KMS-11 (cell line): ENCODE results near the gene GTPBP10.

Source experiments
- H2AFZ ChIP-seq: fragments of 200-600 bp; sonication (generic); 2 replicates; pipeline ENCODE4 v1.6.1; 2016; ENCODE audit warnings: antibody characterized with exemption, mixed run types, low read depth
- H3K27ac ChIP-seq: fragments of 200-600 bp; sonication (generic); 2 replicates; pipeline ENCODE4 v1.6.1; 2016; ENCODE audit warnings: mild to moderate bottlenecking, mixed run types
- H3K27me3 ChIP-seq: fragments of 200-600 bp; sonication (generic); 2 replicates; pipeline ENCODE4 v1.6.1; 2017; ENCODE audit warnings: mild to moderate bottlenecking, low read depth, mixed run types, moderate library complexity; ENCODE audit not compliant: insufficient read depth
- H3K36me3 ChIP-seq: fragments of 200-600 bp; sonication (generic); 2 replicates; pipeline ENCODE4 v1.6.1; 2017; ENCODE audit warnings: mild to moderate bottlenecking, mixed run types; ENCODE audit not compliant: insufficient read depth
- H3K4me1 ChIP-seq: fragments of 200-600 bp; sonication (generic); 2 replicates; pipeline ENCODE4 v1.6.1; 2016; ENCODE audit warnings: mild to moderate bottlenecking, low read depth, mixed run types; ENCODE audit not compliant: poor library complexity, severe bottlenecking
- H3K4me2 ChIP-seq: fragments of 200-600 bp; sonication (generic); 2 replicates; pipeline ENCODE4 v1.7.0; 2016; ENCODE audit warnings: mild to moderate bottlenecking, mixed run types
- H3K4me3 ChIP-seq: fragments of 200-600 bp; sonication (generic); IDR thresholded peaks from 2 replicates; pipeline ENCODE4 v1.6.1; 2017; ENCODE audit warnings: low read depth, low read length, mixed read lengths; ENCODE audit not compliant: insufficient read depth
- H3K79me2 ChIP-seq: fragments of 200-600 bp; sonication (generic); 2 replicates; pipeline ENCODE4 v1.6.1; 2016; ENCODE audit warnings: low read depth, mixed run types; ENCODE audit not compliant: insufficient read depth
- H3K9ac ChIP-seq: fragments of 200-600 bp; sonication (generic); 2 replicates; pipeline ENCODE4 v1.6.1; 2016; ENCODE audit warnings: mild to moderate bottlenecking, mixed run types
- H4K20me1 ChIP-seq: fragments of 200-600 bp; sonication (generic); 2 replicates; pipeline ENCODE4 v1.6.1; 2016; ENCODE audit warnings: mild to moderate bottlenecking, mixed run types; ENCODE audit not compliant: insufficient read depth
- CTCF ChIP-seq: fragments of 200-600 bp; sonication (generic); conservative IDR thresholded peaks from 2 replicates; pipeline ENCODE4 v1.6.1; 2017; ENCODE audit warnings: low read depth, mild to moderate bottlenecking, antibody characterized with exemption, low read length, moderate library complexity, mixed read lengths

The GTPBP10 gene

GRCh38 chr7:90346336-90347125 lies at the start of gene GTPBP10:
Gene GTPBP10, plus strand, starts transcription at chr7:90346716. Its CDS starts 26 bp downstream, at chr7:90346742.
- Histone ChIP-seq H3K27ac (peak within 1 kb of the TSS; percentile 77), H3K9ac (peak within 1 kb of the TSS; percentile 88), H3K36me3 (no peaks in the 10 kb centered on the region), H4K20me1 (no peaks in the 10 kb centered on the region), H2AFZ (peak within 1 kb of the TSS; percentile 83), H3K79me2 (peaks cover 25% of the 10 kb centered on the region), H3K4me1 (peaks cover 9% of the 10 kb centered on the region), H3K27me3 (no peaks in the 10 kb centered on the region), H3K4me3 (peak within 1 kb of the TSS; percentile 51), H3K4me2 (peak within 1 kb of the TSS; percentile 76)
- TF ChIP-seq CTCF, result peak; percentile 85

- Histone ChIP-seq H3K36me3 (no peaks in the 10 kb centered on the region), H4K20me1 (no peaks in the 10 kb centered on the region), H3K9ac (no peak overlapping the region), H3K4me1 (no peaks in the 10 kb centered on the region), H3K27me3 (no peaks in the 10 kb centered on the region), H3K79me2 (no peaks in the 10 kb centered on the region), H3K4me3 (no peak overlapping the region), H2AFZ (no peak overlapping the region), H3K4me2 (no peak overlapping the region), H3K27ac (no peak overlapping the region)
- TF ChIP-seq CTCF, result peak; percentile 56
Measured at GRCh38 chr7:90298145-90299038, 48.1 kb upstream of the GTPBP10 start.

GRCh38 chr7:90303241-90303640 lies 43.3 kb upstream of the GTPBP10 start:
- Histone ChIP-seq H3K4me1 (peaks cover 15% of the 10 kb centered on the region), H3K79me2 (no peaks in the 10 kb centered on the region), H4K20me1 (no peaks in the 10 kb centered on the region), H3K27me3 (no peaks in the 10 kb centered on the region), H3K27ac (no peak overlapping the region), H3K9ac (no peak overlapping the region), H3K36me3 (no peaks in the 10 kb centered on the region), H3K4me3 (no peak overlapping the region), H2AFZ (no peak overlapping the region), H3K4me2 (no peak overlapping the region)
- TF ChIP-seq CTCF, result no peak

- Histone ChIP-seq H3K4me2 (no peak overlapping the region), H3K4me3 (no peak overlapping the region), H3K36me3 (no peaks in the 10 kb centered on the region), H3K27ac (no peak overlapping the region), H3K4me1 (peaks cover 21% of the 10 kb centered on the region), H3K79me2 (no peaks in the 10 kb centered on the region), H3K27me3 (no peaks in the 10 kb centered on the region), H2AFZ (no peak overlapping the region), H4K20me1 (no peaks in the 10 kb centered on the region), H3K9ac (no peak overlapping the region)
- TF ChIP-seq CTCF, result no peak
Measured at GRCh38 chr7:90309872-90310271, 36.6 kb upstream of the GTPBP10 start.
